GM12873 (cell line): ENCODE measurements around the gene GPX4.

Experiments
- CTCF ChIP-seq: IDR thresholded peaks from 2 replicates; pipeline ENCODE4 v1.5.1; 2012; ENCODE audit warnings: low read depth, mild to moderate bottlenecking, moderate library complexity, low read length, control low read depth; ENCODE audit not compliant: insufficient read depth; ENCODE audit errors: missing control alignments

Gene GPX4

DNA sequence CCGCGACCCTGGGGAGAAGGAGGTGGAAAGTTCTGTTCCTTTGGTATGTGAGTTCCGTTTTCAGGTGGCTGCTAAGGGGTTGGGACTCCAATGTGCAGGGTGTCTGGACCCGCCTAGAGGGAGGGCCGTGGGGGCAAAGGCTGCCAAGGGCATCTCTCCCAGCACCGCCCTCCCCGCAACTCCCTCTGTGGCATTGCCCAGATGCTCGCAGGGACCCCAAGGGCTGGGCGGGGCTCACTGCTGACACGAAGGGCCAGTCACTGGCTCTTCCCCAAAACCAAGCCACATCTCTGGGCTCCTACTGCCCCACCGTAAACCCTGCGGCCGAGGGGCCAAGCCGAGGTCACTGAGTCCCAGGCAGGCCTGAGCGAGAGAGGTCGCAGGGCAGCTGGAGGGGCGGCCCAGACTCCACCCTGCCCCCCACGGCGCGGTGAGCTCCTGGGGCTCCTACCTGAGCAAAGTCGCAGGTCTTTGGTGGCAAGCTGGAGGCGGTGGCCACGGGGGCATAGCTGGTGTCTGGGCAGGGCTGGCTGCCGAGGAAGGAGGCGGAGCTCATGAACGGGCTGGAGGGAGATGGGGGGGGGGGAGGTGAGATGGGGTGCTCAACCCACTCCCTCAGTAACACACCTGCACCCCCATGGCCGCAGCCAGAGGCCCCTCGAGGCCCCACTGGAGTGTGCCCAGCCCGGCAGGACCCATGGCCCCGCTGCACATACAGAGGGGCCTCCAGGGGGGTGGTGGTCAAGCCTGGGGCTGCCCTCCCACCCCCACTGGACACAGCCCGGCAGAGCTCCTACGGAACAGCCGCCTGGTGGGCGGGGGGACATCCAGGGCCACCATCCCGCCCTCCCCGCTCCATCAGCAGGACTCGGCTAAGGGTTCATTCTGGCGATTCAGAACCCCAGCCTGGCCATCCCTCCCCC lies 43.3 kb downstream of the GPX4 start:
- no peak for TF ChIP-seq CTCF

DNA sequence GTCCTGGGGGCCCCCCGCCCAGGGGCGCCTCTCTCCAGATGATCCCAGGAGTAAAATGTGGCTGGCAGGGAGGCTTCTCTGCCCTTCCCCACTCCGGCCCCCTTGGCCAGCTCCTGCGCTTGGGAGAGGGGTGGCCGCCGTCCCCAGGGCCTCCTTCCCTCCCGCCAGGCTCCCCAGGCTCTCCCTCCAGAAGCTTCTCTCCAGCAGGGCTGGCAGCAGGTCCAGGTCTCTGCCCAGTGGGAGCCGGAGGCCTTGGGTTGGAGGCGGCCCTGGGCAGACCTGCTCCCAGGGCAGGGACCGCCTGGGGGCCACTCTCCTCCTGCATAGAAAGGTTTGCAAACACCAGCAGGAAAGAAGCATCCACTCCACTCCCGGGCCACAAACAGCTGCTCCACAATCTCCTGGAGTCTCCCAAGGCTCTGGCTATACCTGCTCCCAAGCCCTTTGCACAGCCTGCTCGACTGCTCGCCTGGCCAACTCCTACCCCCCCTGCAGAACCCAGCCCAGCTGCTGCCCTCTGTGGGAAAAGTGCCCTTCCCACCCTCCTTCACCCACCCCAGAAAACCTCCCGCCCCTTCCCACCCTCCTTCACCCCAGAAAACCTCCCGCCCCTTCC lies 44.2 kb downstream of the GPX4 start:
- TF ChIP-seq CTCF = no peak

GRCh38 chr19:1149259-1150045 lies 45.7 kb downstream of the GPX4 start:
- no peak for TF ChIP-seq CTCF

DNA sequence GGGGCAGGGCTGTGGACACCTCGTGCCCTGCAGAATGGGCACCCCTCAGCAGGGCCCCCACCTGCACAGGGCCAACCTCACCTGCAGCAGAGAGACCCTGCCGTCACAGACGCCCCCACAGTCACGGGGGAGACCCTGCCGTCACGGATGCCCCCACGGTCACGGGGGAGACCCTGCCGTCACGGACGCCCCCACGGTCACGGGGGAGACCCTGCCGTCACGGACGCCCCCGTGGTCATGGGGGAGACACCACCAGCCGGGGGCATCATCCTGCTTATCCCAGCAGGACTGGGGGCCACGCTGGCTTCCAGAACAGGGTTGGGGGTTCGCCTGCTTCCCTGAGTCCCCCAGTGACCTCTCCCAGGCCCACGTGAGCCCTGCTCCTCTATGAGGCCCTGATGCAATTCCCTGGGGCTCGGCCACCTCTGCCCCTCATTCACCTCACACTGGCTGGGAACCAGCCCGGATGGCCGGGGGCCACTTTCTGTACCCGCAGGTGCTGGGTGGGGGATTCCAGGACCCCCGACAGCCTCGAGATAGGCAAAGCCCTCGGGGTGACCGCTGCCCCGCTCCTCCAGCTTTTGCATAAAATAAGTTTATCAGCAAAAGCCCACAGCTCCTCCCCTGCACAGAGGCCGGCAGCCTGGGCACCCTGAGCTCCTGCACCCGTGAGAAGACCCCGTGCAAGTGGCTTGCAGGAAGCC lies 46.7 kb downstream of the GPX4 start:
- TF ChIP-seq CTCF = no peak

- TF ChIP-seq CTCF = no peak
Measured at GRCh38 chr19:1151037-1151724, 47.4 kb downstream of the GPX4 start.

GRCh38 chr19:1151917-1152587 lies 48.3 kb downstream of the GPX4 start:
- no peak for TF ChIP-seq CTCF
